Neural progenitor cell (in vitro differentiated cells): ENCODE results near the gene STAT4.

Experiments
- CTCF ChIP-seq: fragments of 200-600 bp; sonication (generic); IDR thresholded peaks from 2 replicates; pipeline ENCODE4 v1.5.1; 2017; ENCODE audit warnings: antibody characterized with exemption, mild to moderate bottlenecking
- EZH2 ChIP-seq: fragments of 200-600 bp; sonication (generic); IDR thresholded peaks from 2 replicates; pipeline ENCODE4 v1.6.1; 2017; ENCODE audit warnings: antibody characterized with exemption, mild to moderate bottlenecking, moderate library complexity
- EZH2phosphoT487 ChIP-seq: fragments of 200-600 bp; sonication (generic); IDR thresholded peaks from 2 replicates; pipeline ENCODE4 v1.6.1; 2017; ENCODE audit warnings: antibody characterized with exemption

DNA sequence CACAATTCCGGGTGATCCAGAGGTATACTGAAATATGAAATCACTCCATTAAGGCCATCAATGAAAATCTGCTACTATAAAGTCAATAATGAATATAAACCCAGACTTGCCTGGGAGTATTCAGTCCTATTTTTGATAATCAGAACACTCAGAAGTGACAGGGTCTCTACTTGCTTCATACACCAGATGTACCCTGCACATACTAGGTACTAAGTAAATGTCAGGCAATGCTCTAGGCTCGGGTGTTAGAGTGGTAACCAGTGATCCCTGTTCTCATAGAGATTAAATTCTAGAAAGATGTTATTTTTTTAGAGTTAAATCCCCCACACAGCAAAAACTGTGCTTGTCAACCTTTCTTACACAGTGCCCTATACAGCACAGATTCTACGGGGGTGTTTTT lies 149.2 kb downstream of the STAT4 start:
- TF ChIP-seq CTCF (no peak), EZH2 (no peak), EZH2phosphoT487 (no peak)
